A673 (cell line): ENCODE results near the gene ASTN2. TPM values are rescaled to one million over a fixed set of nuclear protein-coding genes. Genes with fewer than 3 reads are reported as not detected.

Experiments
- BruUV-seq: library from RNA; stranded (reverse); fragments of 400-500 nt; replicated peaks from 2 replicates; lab custom pipeline; 2021; lab: Mats Ljungman, UMichigan
- CTCF ChIA-PET: fragments of 300-600 bp; sonication (Branson Sonifier 250); formaldehyde crosslinking; loops from one replicate; lab custom pipeline; 2022; ENCODE audit warnings: antibody characterized with exemption; lab: Charles Lee
- POLR2A ChIA-PET: fragments of 300-600 bp; sonication (Branson Sonifier 250); formaldehyde crosslinking; loops from one replicate; lab custom pipeline; 2022; ENCODE audit warnings: antibody characterized with exemption; ENCODE audit not compliant: low non-redundant PET; lab: Charles Lee
- DNase-seq: peaks from one replicate; pipeline ENCODE4 v3.0.0-alpha.2; 2015; ENCODE audit warnings: low spot score
- H3K27ac ChIP-seq: fragments of 200-600 bp; sonication (generic); 2 replicates; pipeline ENCODE4 v1.5.1; 2016; ENCODE audit warnings: mixed run types, low read depth, mild to moderate bottlenecking, mixed read lengths, antibody characterized with exemption, low read length; ENCODE audit not compliant: poor library complexity, severe bottlenecking
- H3K27me3 ChIP-seq: fragments of 200-600 bp; sonication (generic); replicated peaks from 2 replicates; pipeline ENCODE4 v1.6.1; 2017; ENCODE audit warnings: mixed run types, low read depth, mild to moderate bottlenecking, mixed read lengths, antibody characterized with exemption, low read length; ENCODE audit not compliant: insufficient read depth, poor library complexity
- H3K36me3 ChIP-seq: fragments of 200-600 bp; sonication (generic); 2 replicates; pipeline ENCODE4 v1.6.1; 2016; ENCODE audit warnings: mixed run types, mild to moderate bottlenecking, mixed read lengths, antibody characterized with exemption, low read length; ENCODE audit not compliant: insufficient read depth, poor library complexity, severe bottlenecking
- H3K4me1 ChIP-seq: fragments of 200-600 bp; sonication (generic); 2 replicates; pipeline ENCODE4 v1.6.1; 2017; ENCODE audit warnings: mixed run types, mild to moderate bottlenecking, mixed read lengths, antibody characterized with exemption, low read length; ENCODE audit not compliant: insufficient read depth, poor library complexity, severe bottlenecking
- H3K4me3 ChIP-seq: fragments of 200-600 bp; sonication (generic); 2 replicates; pipeline ENCODE4 v1.5.1; 2016; ENCODE audit warnings: low read depth, mixed run types, mild to moderate bottlenecking, mixed read lengths, low read length; ENCODE audit not compliant: poor library complexity, severe bottlenecking
- H3K9me3 ChIP-seq: fragments of 200-600 bp; sonication (generic); 2 replicates; pipeline ENCODE4 v1.6.1; 2016; ENCODE audit warnings: mixed run types, low read depth, mild to moderate bottlenecking, mixed read lengths, antibody characterized with exemption, low read length; ENCODE audit not compliant: poor library complexity, severe bottlenecking
- EZH2 ChIP-seq: fragments of 200-600 bp; sonication (generic); IDR thresholded peaks from 2 replicates; pipeline ENCODE4 v1.6.1; 2017; ENCODE audit warnings: borderline replicate concordance, low read depth, mild to moderate bottlenecking, mixed read lengths, antibody characterized with exemption, low read length; ENCODE audit not compliant: poor library complexity, severe bottlenecking
- intact Hi-C: fragments of 100-400 bp; cut with micrococcal nuclease; formaldehyde crosslinking; loops from one replicate; pipeline ENCODE4 v1.10.0; 2022; ENCODE audit not compliant: unreplicated experiment
- total RNA-seq: library from RNA; stranded (reverse); gene quantifications from 2 replicates; pipeline ENCODE4 v1.2.3, GENCODE V29; 2021
- TF ChIP-seq, protein P1 (sequence below): fragments of 300-800, 200-600 bp; sonication (generic); conservative IDR thresholded peaks from 2 replicates; pipeline ENCODE4 v1.5.1; 2017; ENCODE audit warnings: low read depth, mild to moderate bottlenecking, antibody characterized with exemption, low read length, moderate library complexity, mixed read lengths

The ASTN2 gene
- total RNA-seq, 1 experiment from 2014 or later: 3.4 TPM

DNA sequence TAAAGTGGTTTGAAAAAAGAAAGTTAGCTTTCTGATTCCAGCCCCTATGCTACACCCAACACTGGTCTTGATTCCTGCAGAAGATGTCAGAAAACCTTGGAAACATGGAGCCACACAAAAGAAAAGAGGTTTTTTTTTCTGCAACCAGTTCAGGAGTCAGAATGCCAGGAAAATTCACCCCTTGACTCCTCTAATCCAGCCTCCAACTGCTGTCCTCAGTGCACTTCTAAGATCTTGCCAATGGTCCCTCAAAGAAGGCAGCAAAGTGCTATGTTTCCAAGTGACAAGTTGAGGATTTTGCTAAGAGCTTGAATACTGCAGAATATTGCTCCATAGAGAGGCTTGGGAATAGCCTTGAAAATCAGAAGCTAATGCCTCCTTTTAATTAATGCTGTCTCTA, 617.6 kb downstream of the ASTN2 start:
- DNase-seq: no peak
- no peak for TF ChIP-seq EZH2
- TF ChIP-seq, protein P1, sequence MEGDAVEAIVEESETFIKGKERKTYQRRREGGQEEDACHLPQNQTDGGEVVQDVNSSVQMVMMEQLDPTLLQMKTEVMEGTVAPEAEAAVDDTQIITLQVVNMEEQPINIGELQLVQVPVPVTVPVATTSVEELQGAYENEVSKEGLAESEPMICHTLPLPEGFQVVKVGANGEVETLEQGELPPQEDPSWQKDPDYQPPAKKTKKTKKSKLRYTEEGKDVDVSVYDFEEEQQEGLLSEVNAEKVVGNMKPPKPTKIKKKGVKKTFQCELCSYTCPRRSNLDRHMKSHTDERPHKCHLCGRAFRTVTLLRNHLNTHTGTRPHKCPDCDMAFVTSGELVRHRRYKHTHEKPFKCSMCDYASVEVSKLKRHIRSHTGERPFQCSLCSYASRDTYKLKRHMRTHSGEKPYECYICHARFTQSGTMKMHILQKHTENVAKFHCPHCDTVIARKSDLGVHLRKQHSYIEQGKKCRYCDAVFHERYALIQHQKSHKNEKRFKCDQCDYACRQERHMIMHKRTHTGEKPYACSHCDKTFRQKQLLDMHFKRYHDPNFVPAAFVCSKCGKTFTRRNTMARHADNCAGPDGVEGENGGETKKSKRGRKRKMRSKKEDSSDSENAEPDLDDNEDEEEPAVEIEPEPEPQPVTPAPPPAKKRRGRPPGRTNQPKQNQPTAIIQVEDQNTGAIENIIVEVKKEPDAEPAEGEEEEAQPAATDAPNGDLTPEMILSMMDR: no peak
- intact Hi-C loops: no loop called here
- Histone ChIP-seq H3K36me3 (no peaks in the 10 kb centered on the region), H3K4me1 (no peaks in the 10 kb centered on the region), H3K9me3 (no peaks in the 10 kb centered on the region), H3K27ac (no peak overlapping the region), H3K4me3 (no peak overlapping the region), H3K27me3 (no peaks in the 10 kb centered on the region)
- ChIA-PET POLR2A (no interaction called here), CTCF (no interaction called here)
- no TSS peak for BruUV-seq

DNA sequence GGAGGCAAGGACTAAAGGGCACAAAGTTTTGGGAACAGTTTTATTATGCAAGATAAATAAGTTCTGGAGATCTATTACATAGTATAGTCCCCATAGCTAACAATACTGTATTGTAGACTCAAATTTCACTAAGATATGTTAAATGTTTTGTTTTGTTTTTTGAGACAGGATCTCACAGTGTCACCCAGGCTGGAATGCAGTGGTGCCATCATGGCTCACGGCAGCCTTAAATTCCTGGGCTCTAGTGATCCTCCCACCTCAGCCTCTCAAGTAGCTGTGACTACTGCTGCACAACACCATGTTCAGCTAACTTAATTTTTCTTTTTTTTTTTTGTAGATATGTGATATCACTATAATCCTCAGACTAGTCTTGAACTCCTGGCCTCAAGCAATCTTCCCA, 618.2 kb downstream of the ASTN2 start:
- POLR2A ChIA-PET: no interaction called here
- BruUV-seq: no TSS peak
- CTCF ChIA-PET: no interaction called here

DNA sequence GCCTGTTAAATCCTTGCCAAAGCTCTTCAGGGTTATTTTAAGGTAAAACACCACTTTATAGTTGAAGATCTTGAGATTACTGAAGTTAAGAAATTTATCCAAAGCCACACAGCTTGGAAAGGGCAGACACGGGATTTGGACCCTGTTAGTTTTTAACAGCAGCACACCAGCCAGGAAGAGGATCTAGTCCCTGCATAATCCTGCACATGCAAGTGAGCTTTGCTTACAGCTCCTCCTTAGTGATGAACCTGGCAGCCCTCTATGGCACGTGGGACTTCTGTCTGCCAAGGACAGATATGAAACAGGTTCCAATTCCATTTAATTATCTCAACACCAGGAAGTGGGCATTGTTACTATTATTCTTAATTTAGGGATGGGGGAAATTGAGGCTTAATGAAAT, 619.0 kb downstream of the ASTN2 start:
- CTCF ChIA-PET: no interaction called here
- no peak for DNase-seq
- no peak overlapping the region for H3K27ac ChIP-seq

More for the DNA sequence above, 618.2 kb downstream of the ASTN2 start:
- no peak overlapping the region for H3K27ac ChIP-seq
- H3K4me3 ChIP-seq: no peak overlapping the region
- no peaks in the 10 kb centered on the region for H3K36me3 ChIP-seq
- no peaks in the 10 kb centered on the region for H3K9me3 ChIP-seq
- TF ChIP-seq EZH2: no peak
- TF ChIP-seq, protein P1: no peak
- DNase-seq: no peak
- no peaks in the 10 kb centered on the region for H3K27me3 ChIP-seq
- H3K4me1 ChIP-seq: no peaks in the 10 kb centered on the region
- intact Hi-C loops: no loop called here

More for the DNA sequence above, 619.0 kb downstream of the ASTN2 start:
- H3K4me1 ChIP-seq: no peaks in the 10 kb centered on the region
- POLR2A ChIA-PET: no interaction called here
- no peaks in the 10 kb centered on the region for H3K9me3 ChIP-seq
- H3K4me3 ChIP-seq: no peak overlapping the region
- TF ChIP-seq, protein P1: no peak
- no peak for TF ChIP-seq EZH2
- BruUV-seq: no TSS peak
- intact Hi-C loops: no loop called here
- no peaks in the 10 kb centered on the region for H3K27me3 ChIP-seq
- no peaks in the 10 kb centered on the region for H3K36me3 ChIP-seq
